ENCODE data around the gene THBS3. TPM values are rescaled to one million over a fixed set of nuclear protein-coding genes. Genes with fewer than 3 reads are reported as not detected.
"Not testable (repeated sequence)": the region's sequence is repeated elsewhere in the genome, so short reads cannot be mapped to it uniquely, and the experiment has no call there.

Gene THBS3
- total and polyA plus RNA-seq, 2 of the 13 experiments (the other 11 are each of a cell fraction or from before 2014, with no cell fraction given) = 0.86 to 3.6 TPM

DNA sequence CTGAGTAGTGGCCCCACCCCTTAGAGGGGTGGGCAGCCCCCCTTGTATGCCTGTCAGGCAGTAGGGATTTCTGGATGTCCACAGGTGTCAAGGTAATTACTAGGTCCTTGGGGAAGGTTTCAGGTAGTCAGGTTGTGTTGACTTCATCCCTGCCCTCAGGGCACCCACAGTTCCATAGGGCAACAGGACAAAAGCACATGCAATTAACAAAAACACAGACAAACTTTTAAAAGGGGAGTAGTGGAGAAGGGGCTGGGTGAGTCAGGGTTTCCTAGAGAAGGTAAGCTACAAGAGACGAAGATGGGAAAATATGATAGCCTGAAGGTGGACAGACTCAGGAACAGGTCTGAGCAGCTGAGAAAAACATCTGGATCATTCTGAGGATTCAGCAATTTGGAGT lies 48.7 kb downstream of the THBS3 start:
- no peak overlapping the region for H2AFZ ChIP-seq (ENCODE audit: low read length)
- ATAC-seq = no peak
- DNase-seq (ENCODE audit: low spot score) = no peak
- H4K20me1 ChIP-seq (ENCODE audit: insufficient read depth, low read length) = no peaks in the 10 kb centered on the region
- BruUV-seq (replicated peaks) = no TSS peak
- no peaks in the 10 kb centered on the region; a peak in 1 of 5 replicates for H3K27me3 ChIP-seq (ENCODE audit: control insufficient read depth in 1 of 2, insufficient read depth in 2 of 2, low read length in 2 of 2)
- no peaks in the 10 kb centered on the region for H3K9me3 ChIP-seq (ENCODE audit: low read length)
- H3K36me3 ChIP-seq (replicated peaks in 1 of 2; ENCODE audit: control insufficient read depth in 1 of 2, insufficient read depth in 2 of 2, low read length in 2 of 2) = no peaks in the 10 kb centered on the region
- H3K4me1 ChIP-seq (ENCODE audit: insufficient read depth, low read length) = peaks cover 17% of the 10 kb centered on the region
- FAIRE-seq = no peak
- in situ Hi-C loops (cut with HindIII; ENCODE audit: extremely low pct_ligation_motif_present, low pct_unique_long_range_greater_than_20kb) (no loop called here), intact Hi-C loops (cut with micrococcal nuclease; ENCODE audit: unreplicated experiment) (no loop called here)
- TF ChIP-seq MAFK (conservative IDR thresholded peaks at IDR 0.05 in 1 of 2, IDR thresholded peaks at IDR 0.05 in 1 of 2; ENCODE audit: low read length in 2 of 2) = 0 out of 4 replicates have a peak, but pooled peaks of 1 of the 2 experiments have one; percentile 5
- TF ChIP-seq ZNF776 (CRISPR knock-in tag; IDR thresholded peaks at IDR 0.05) = no peak
- ChIA-PET CTCF (ENCODE audit: low intra/inter-chr PET ratio, low total read pairs) (no interaction called here), POLR2A (no interaction called here)
- H3K4me2 ChIP-seq (ENCODE audit: low read depth, low read length) = no peak overlapping the region; the same call in 1 of the 2 replicates
- no peak overlapping the region for H3K27ac ChIP-seq (ENCODE audit: extremely low read length, insufficient read depth, low read length)
- 0% methylated on average over 1 of the region's 1 CpG for WGBS (ENCODE audit: low lambda C conversion rate)
- no peak overlapping the region for H3K4me3 ChIP-seq (replicated peaks in 1 of 3; ENCODE audit: insufficient read depth in 1 of 3, low read depth in 2 of 3, low read length in 3 of 3)
- H3K9ac ChIP-seq (ENCODE audit: insufficient read depth, low read depth, low read length) = no peak overlapping the region
- no peaks in the 10 kb centered on the region for H3K79me2 ChIP-seq (ENCODE audit: insufficient read depth, low read length)

DNA sequence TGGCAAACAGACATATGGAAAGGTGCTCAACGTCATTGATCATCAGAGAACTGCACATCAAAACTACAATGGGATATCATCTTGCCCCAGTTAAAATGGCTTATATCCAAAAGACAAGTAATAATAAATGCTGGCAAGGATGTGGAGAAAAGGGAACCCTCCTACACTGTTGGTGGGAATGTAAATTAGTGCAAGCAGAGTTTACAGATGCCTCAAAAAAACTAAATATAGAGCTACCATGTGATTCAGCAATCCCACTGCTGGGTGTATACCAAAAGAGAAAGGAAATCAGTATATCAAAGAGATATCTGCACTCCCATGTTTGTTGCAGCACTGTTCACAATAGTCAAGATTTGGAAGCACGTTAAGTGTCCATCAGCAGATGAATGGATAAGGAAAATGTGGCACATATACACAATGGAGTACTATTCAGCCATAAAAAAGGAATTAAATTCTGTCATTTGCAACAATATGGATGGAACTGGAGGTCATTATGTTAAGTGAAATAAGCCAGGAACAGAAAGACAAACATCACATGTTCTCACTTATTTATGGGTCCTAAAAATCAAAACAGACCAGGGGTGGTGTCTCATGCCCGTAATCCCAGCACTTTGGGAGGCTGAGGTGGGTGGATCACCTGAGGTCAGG lies 51.6 kb downstream of the THBS3 start:
- DNase-seq (ENCODE audit: low spot score); H3K27ac ChIP-seq (ENCODE audit: extremely low read length, insufficient read depth, low read length); H3K27me3 ChIP-seq (ENCODE audit: control insufficient read depth in 1 of 2, insufficient read depth in 2 of 2, low read length in 2 of 2); H3K9me3 ChIP-seq (ENCODE audit: low read length); CTCF ChIA-PET (ENCODE audit: low intra/inter-chr PET ratio, low total read pairs); H3K4me3 ChIP-seq (replicated peaks in 1 of 3; ENCODE audit: insufficient read depth in 1 of 3, low read depth in 2 of 3, low read length in 3 of 3); BruUV-seq (replicated peaks); H3K79me2 ChIP-seq (ENCODE audit: insufficient read depth, low read length); H3K9ac ChIP-seq (ENCODE audit: insufficient read depth, low read depth, low read length); H4K20me1 ChIP-seq (ENCODE audit: insufficient read depth, low read length); H3K36me3 ChIP-seq (replicated peaks in 1 of 2; ENCODE audit: control insufficient read depth in 1 of 2, insufficient read depth in 2 of 2, low read length in 2 of 2); H2AFZ ChIP-seq (ENCODE audit: low read length); intact Hi-C loops (cut with micrococcal nuclease; ENCODE audit: unreplicated experiment); FAIRE-seq; ATAC-seq; H3K4me2 ChIP-seq (ENCODE audit: low read depth, low read length); in situ Hi-C loops (cut with HindIII; ENCODE audit: extremely low pct_ligation_motif_present, low pct_unique_long_range_greater_than_20kb): not testable (repeated sequence)
- peaks cover 17% of the 10 kb centered on the region for H3K4me1 ChIP-seq (ENCODE audit: insufficient read depth, low read length)
- POLR2A ChIA-PET = interaction anchor here (0.6 kb wide), 1 partner anchor 27 kb away, joined by 3 read pairs; no protein-coding TSS in a partner anchor
- WGBS (ENCODE audit: low lambda C conversion rate) = 18% methylated on average over 3 of the region's 3 CpGs

MicroRNA genes within 50 kb of the gene (microRNA counts, 767-probe panel; counts per million panel counts)
- not detected for microRNA hsa-miR-92b-3p

Small RNAs within 50 kb of the gene (small RNA-seq; reads per million reads assigned to genes)
- 0 reads per million in 3 experiments for gene HMGN2P18 (ENCODE audit: insufficient read depth in 2 of 3, insufficient read length in 3 of 3, low read depth in 2 of 3, low replicate concordance in 1 of 3)

Other genes with a start within 250 kb of the THBS3 start
- 20.3 and 21.3 TPM in 2 replicates for gene PYGO2, start 246.1 kb downstream of the THBS3 start, total RNA-seq (2016; rRNA removed; fragmentation: Illumina TruSeq; extraction: Trizol)
- gene PYGO2, start 246.1 kb downstream of the THBS3 start, polyA plus RNA-seq (2011; rRNA removed) = 21.8 and 24.3 TPM in 2 replicates
- 52.0 and 55.0 TPM in 2 replicates for gene SHC1, start 237.2 kb downstream of the THBS3 start, total RNA-seq (2016; rRNA removed; fragmentation: Illumina TruSeq; extraction: Trizol)
- gene SHC1, start 237.2 kb downstream of the THBS3 start, polyA plus RNA-seq (2011; rRNA removed) = 137 and 146 TPM in 2 replicates
- 217 and 268 TPM in 2 replicates for gene CKS1B, start 233.2 kb downstream of the THBS3 start, total RNA-seq (2016; rRNA removed; fragmentation: Illumina TruSeq; extraction: Trizol)
- 122 and 222 TPM in 2 replicates for gene CKS1B, start 233.2 kb downstream of the THBS3 start, polyA plus RNA-seq (2011; rRNA removed)
- gene FLAD1, start 224.6 kb downstream of the THBS3 start, total RNA-seq (2016; rRNA removed; fragmentation: Illumina TruSeq; extraction: Trizol) = 32.8 and 32.9 TPM in 2 replicates
- gene FLAD1, start 224.6 kb downstream of the THBS3 start, polyA plus RNA-seq (2011; rRNA removed) = 25.9 and 30.3 TPM in 2 replicates
- 0.29 TPM in 1 of 2 replicates, not detected in the other for gene LENEP, start 214.3 kb downstream of the THBS3 start, total RNA-seq (2016; rRNA removed; fragmentation: Illumina TruSeq; extraction: Trizol)
- not detected in 2 replicates for gene LENEP, start 214.3 kb downstream of the THBS3 start, polyA plus RNA-seq (2011; rRNA removed)
- 10.1 and 15.5 TPM in 2 replicates for gene ZBTB7B, start 205.1 kb downstream of the THBS3 start, total RNA-seq (2016; rRNA removed; fragmentation: Illumina TruSeq; extraction: Trizol)
- 17.5 and 22.3 TPM in 2 replicates for gene ZBTB7B, start 205.1 kb downstream of the THBS3 start, polyA plus RNA-seq (2011; rRNA removed)
- gene DCST2, start 174.1 kb downstream of the THBS3 start, total RNA-seq (2016; rRNA removed; fragmentation: Illumina TruSeq; extraction: Trizol) = not detected in 2 replicates
- gene DCST2, start 174.1 kb downstream of the THBS3 start, polyA plus RNA-seq (2011; rRNA removed) = 0.74 and 0.80 TPM in 2 replicates
- not detected in 2 replicates for gene DCST1, start 174.1 kb downstream of the THBS3 start, total RNA-seq (2016; rRNA removed; fragmentation: Illumina TruSeq; extraction: Trizol)
- gene DCST1, start 174.1 kb downstream of the THBS3 start, polyA plus RNA-seq (2011; rRNA removed) = 0.04 TPM in 1 of 2 replicates, not detected in the other
- 12.3 and 25.6 TPM in 2 replicates for gene ADAM15, start 156.6 kb downstream of the THBS3 start, total RNA-seq (2016; rRNA removed; fragmentation: Illumina TruSeq; extraction: Trizol)
- 17.9 and 24.0 TPM in 2 replicates for gene ADAM15, start 156.6 kb downstream of the THBS3 start, polyA plus RNA-seq (2011; rRNA removed)
- gene EFNA4, start 144.2 kb downstream of the THBS3 start, total RNA-seq (2016; rRNA removed; fragmentation: Illumina TruSeq; extraction: Trizol) = 9.3 and 17.2 TPM in 2 replicates
- gene EFNA4, start 144.2 kb downstream of the THBS3 start, polyA plus RNA-seq (2011; rRNA removed) = 12.0 and 13.9 TPM in 2 replicates
- gene EFNA3, start 129.1 kb downstream of the THBS3 start, total RNA-seq (2016; rRNA removed; fragmentation: Illumina TruSeq; extraction: Trizol) = 1.0 and 1.6 TPM in 2 replicates
- 5.7 and 6.8 TPM in 2 replicates for gene EFNA3, start 129.1 kb downstream of the THBS3 start, polyA plus RNA-seq (2011; rRNA removed)
- 41.2 and 81.8 TPM in 2 replicates for gene EFNA1, start 80.0 kb downstream of the THBS3 start, total RNA-seq (2016; rRNA removed; fragmentation: Illumina TruSeq; extraction: Trizol)
- gene EFNA1, start 80.0 kb downstream of the THBS3 start, polyA plus RNA-seq (2011; rRNA removed) = 874 and 1,163 TPM in 2 replicates
- 16.4 and 22.5 TPM in 2 replicates for gene SLC50A1, start 72.0 kb downstream of the THBS3 start, total RNA-seq (2016; rRNA removed; fragmentation: Illumina TruSeq; extraction: Trizol)
- 46.8 and 49.5 TPM in 2 replicates for gene SLC50A1, start 72.0 kb downstream of the THBS3 start, polyA plus RNA-seq (2011; rRNA removed)
- gene DPM3, start 67.4 kb downstream of the THBS3 start, total RNA-seq (2016; rRNA removed; fragmentation: Illumina TruSeq; extraction: Trizol) = 14.8 and 23.2 TPM in 2 replicates
- 53.4 and 61.7 TPM in 2 replicates for gene DPM3, start 67.4 kb downstream of the THBS3 start, polyA plus RNA-seq (2011; rRNA removed)
- gene KRTCAP2, start 34.6 kb downstream of the THBS3 start, total RNA-seq (2016; rRNA removed; fragmentation: Illumina TruSeq; extraction: Trizol) = 48.5 and 79.4 TPM in 2 replicates
- gene KRTCAP2, start 34.6 kb downstream of the THBS3 start, polyA plus RNA-seq (2011; rRNA removed) = 77.3 and 89.3 TPM in 2 replicates
- gene TRIM46, start 34.0 kb downstream of the THBS3 start, total RNA-seq (2016; rRNA removed; fragmentation: Illumina TruSeq; extraction: Trizol) = 0.04 and 0.08 TPM in 2 replicates
- 0.09 and 0.12 TPM in 2 replicates for gene TRIM46, start 34.0 kb downstream of the THBS3 start, polyA plus RNA-seq (2011; rRNA removed)
- 64.5 and 71.5 TPM in 2 replicates for gene MTX1, start 798 bp upstream of the THBS3 start, total RNA-seq (2016; rRNA removed; fragmentation: Illumina TruSeq; extraction: Trizol)
- gene MTX1, start 798 bp upstream of the THBS3 start, polyA plus RNA-seq (2011; rRNA removed) = 72.6 and 85.1 TPM in 2 replicates
- gene ENTREP3, start 47.6 kb upstream of the THBS3 start, total RNA-seq (2016; rRNA removed; fragmentation: Illumina TruSeq; extraction: Trizol) = 4.1 and 6.2 TPM in 2 replicates
- 9.9 and 11.9 TPM in 2 replicates for gene ENTREP3, start 47.6 kb upstream of the THBS3 start, polyA plus RNA-seq (2011; rRNA removed)
- 27.0 and 46.8 TPM in 2 replicates for gene SCAMP3, start 54.5 kb upstream of the THBS3 start, total RNA-seq (2016; rRNA removed; fragmentation: Illumina TruSeq; extraction: Trizol)
- 83.3 and 92.5 TPM in 2 replicates for gene SCAMP3, start 54.5 kb upstream of the THBS3 start, polyA plus RNA-seq (2011; rRNA removed)
- gene CLK2, start 65.6 kb upstream of the THBS3 start, total RNA-seq (2016; rRNA removed; fragmentation: Illumina TruSeq; extraction: Trizol) = 10.1 and 20.1 TPM in 2 replicates
- 73.5 and 74.0 TPM in 2 replicates for gene CLK2, start 65.6 kb upstream of the THBS3 start, polyA plus RNA-seq (2011; rRNA removed)
- gene HCN3, start 69.6 kb upstream of the THBS3 start, total RNA-seq (2016; rRNA removed; fragmentation: Illumina TruSeq; extraction: Trizol) = 1.3 and 2.4 TPM in 2 replicates
- 10.2 and 15.0 TPM in 2 replicates for gene HCN3, start 69.6 kb upstream of the THBS3 start, polyA plus RNA-seq (2011; rRNA removed)
- 10.3 and 13.6 TPM in 2 replicates for gene PKLR, start 93.5 kb upstream of the THBS3 start, total RNA-seq (2016; rRNA removed; fragmentation: Illumina TruSeq; extraction: Trizol)
- gene PKLR, start 93.5 kb upstream of the THBS3 start, polyA plus RNA-seq (2011; rRNA removed) = 29.3 and 43.2 TPM in 2 replicates
- gene FDPS, start 101.0 kb upstream of the THBS3 start, total RNA-seq (2016; rRNA removed; fragmentation: Illumina TruSeq; extraction: Trizol) = 519 and 610 TPM in 2 replicates
- 264 and 345 TPM in 2 replicates for gene FDPS, start 101.0 kb upstream of the THBS3 start, polyA plus RNA-seq (2011; rRNA removed)
- 15.9 and 18.7 TPM in 2 replicates for gene RUSC1, start 113.0 kb upstream of the THBS3 start, total RNA-seq (2016; rRNA removed; fragmentation: Illumina TruSeq; extraction: Trizol)
- gene RUSC1, start 113.0 kb upstream of the THBS3 start, polyA plus RNA-seq (2011; rRNA removed) = 20.4 and 21.4 TPM in 2 replicates